Right lobe of liver (tissue), 4 donors: Measurements from ENCODE around the gene RIOK3.

Source experiments
- POLR2A ChIP-seq: fragments of 450-650 bp; IDR thresholded peaks from one replicate; pipeline ENCODE4 v1.6.1; 2017; ENCODE audit warnings: antibody characterized with exemption, mild to moderate bottlenecking
- TF ChIP-seq, protein P1 (sequence below), 4 donors: fragments of 200-600 bp in 3 of 4; fragments of 450-650 bp in 1 of 4; IDR thresholded peaks; one replicate each; pipeline versions ENCODE4 v1.5.1 to v1.8.0; 2016 to 2022; ENCODE audit warnings: antibody characterized with exemption in 4 of 4, mild to moderate bottlenecking in 2 of 4
- donor health status: DM: no; HTN: no; CAD: no.
- donor health status: DM: no; HTN: no; CAD: no.
- donor health status: DM: no; HTN: yes; CAD: no.

DNA sequence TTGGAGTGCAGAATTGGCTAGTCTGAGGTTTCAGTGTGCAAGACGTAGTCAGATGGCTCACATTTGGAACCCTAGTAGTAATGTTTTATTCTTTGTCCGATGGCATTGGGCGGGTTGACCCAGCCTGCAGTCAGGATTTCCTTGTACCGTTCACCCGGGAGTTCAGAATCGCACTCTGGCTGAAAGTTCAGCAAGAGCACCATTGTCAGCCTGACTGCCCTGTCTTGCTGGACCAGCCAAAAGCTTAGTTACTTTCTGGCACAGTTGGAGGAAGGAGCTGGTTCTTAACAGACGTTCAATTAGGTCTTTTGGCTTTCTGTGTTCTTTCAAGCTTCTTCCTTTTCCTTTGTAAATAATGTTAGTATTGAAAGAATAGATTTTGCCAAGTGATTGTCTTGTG is 68.8 kb downstream of the RIOK3 start:
- TF ChIP-seq, protein P1, sequence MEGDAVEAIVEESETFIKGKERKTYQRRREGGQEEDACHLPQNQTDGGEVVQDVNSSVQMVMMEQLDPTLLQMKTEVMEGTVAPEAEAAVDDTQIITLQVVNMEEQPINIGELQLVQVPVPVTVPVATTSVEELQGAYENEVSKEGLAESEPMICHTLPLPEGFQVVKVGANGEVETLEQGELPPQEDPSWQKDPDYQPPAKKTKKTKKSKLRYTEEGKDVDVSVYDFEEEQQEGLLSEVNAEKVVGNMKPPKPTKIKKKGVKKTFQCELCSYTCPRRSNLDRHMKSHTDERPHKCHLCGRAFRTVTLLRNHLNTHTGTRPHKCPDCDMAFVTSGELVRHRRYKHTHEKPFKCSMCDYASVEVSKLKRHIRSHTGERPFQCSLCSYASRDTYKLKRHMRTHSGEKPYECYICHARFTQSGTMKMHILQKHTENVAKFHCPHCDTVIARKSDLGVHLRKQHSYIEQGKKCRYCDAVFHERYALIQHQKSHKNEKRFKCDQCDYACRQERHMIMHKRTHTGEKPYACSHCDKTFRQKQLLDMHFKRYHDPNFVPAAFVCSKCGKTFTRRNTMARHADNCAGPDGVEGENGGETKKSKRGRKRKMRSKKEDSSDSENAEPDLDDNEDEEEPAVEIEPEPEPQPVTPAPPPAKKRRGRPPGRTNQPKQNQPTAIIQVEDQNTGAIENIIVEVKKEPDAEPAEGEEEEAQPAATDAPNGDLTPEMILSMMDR (IDR thresholded peaks at IDR 0.05) = no peak
- TF ChIP-seq POLR2A = no peak
